ENCODE measurements around the gene CD74.
A peak's percentile ranks its signal among the peaks of the same experiment; 100 is the strongest.

The CD74 gene

GRCh38 chr5:150409638-150410523 lies 2.8 kb downstream of the CD74 start:
- DNase-seq: peak in 3 of 5 donors; percentile 22 to 81 (median 41)

- no peak for DNase-seq
Measured at GRCh38 chr5:150408231-150408943, 4.3 kb downstream of the CD74 start.

- no peak for DNase-seq
Measured at GRCh38 chr5:150407096-150407720, 5.5 kb downstream of the CD74 start.

- DNase-seq: no peak
Measured at GRCh38 chr5:150406723-150407095, 6.0 kb downstream of the CD74 start.

GRCh38 chr5:150406103-150406722 lies 6.5 kb downstream of the CD74 start:
- no peak for DNase-seq

GRCh38 chr5:150404941-150405816 lies 7.5 kb downstream of the CD74 start:
- DNase-seq: no peak

- DNase-seq: no peak
Measured at GRCh38 chr5:150404535-150404934, 8.2 kb downstream of the CD74 start.

- DNase-seq: no peak
Measured at GRCh38 chr5:150404121-150404520, 8.6 kb downstream of the CD74 start.

GRCh38 chr5:150402901-150403342 lies 9.8 kb downstream of the CD74 start:
- DNase-seq: no peak

- DNase-seq: no peak
Measured at GRCh38 chr5:150402229-150402773, 10.4 kb downstream of the CD74 start.

GRCh38 chr5:150401376-150402228 lies 11.1 kb downstream of the CD74 start:
- no peak for DNase-seq

GRCh38 chr5:150401076-150401375 lies 11.7 kb downstream of the CD74 start:
- no peak for DNase-seq

- DNase-seq: no peak
Measured at GRCh38 chr5:150400316-150401075, 12.2 kb downstream of the CD74 start.

- DNase-seq: no peak
Measured at GRCh38 chr5:150399524-150400211, 13.0 kb downstream of the CD74 start.

- peak in 1 of 5 donors; percentile 33 for DNase-seq
Measured at GRCh38 chr5:150398722-150399523, 13.8 kb downstream of the CD74 start.

- no peak for DNase-seq
Measured at GRCh38 chr5:150397782-150398721, 14.7 kb downstream of the CD74 start.

- no peak for DNase-seq
Measured at GRCh38 chr5:150397146-150397781, 15.4 kb downstream of the CD74 start.
